ENCODE results near the gene RGS6. TPM values are rescaled to one million over a fixed set of nuclear protein-coding genes. Genes with fewer than 3 reads are reported as not detected.

RGS6 gene
- polyA plus RNA-seq, 3 donors = not detected

- Mint-ChIP-seq H3K4me1 (no peaks in the 10 kb centered on the region), H3K9me3 (no peaks in the 10 kb centered on the region), H3K4me3 (no peak overlapping the region), H3K27ac (no peak overlapping the region), H3K36me3 (no peaks in the 10 kb centered on the region), H3K27me3 (ENCODE audit: low read depth in 3 of 3) (peaks cover 1 to 7% (median 7%) of the 10 kb centered on the region in 3 donors)
- no peak for DNase-seq
- H3K79me2 ChIP-seq (ENCODE audit: insufficient read depth, low read length) = no peaks in the 10 kb centered on the region
- H3K4me3 ChIP-seq (replicated peaks in 1 of 3; ENCODE audit: low read depth in 2 of 3, low read length in 3 of 3) = no peak overlapping the region
- H4K20me1 ChIP-seq (ENCODE audit: insufficient read depth, low read length) = no peaks in the 10 kb centered on the region
- intact Hi-C loops (cut with micrococcal nuclease) = no loop called here
- H3K9me3 ChIP-seq (replicated peaks in 1 of 2; ENCODE audit: control insufficient read depth in 1 of 2, insufficient read depth in 1 of 2, low read length in 2 of 2) = no peaks in the 10 kb centered on the region
- H3K27ac ChIP-seq (ENCODE audit: low read depth in 1 of 2, low read length in 2 of 2) = no peak overlapping the region
- no peaks in the 10 kb centered on the region for H3K36me3 ChIP-seq (replicated peaks in 1 of 2; ENCODE audit: control insufficient read depth in 1 of 2, insufficient read depth in 2 of 2, low read length in 2 of 2)
- H3K9ac ChIP-seq (ENCODE audit: insufficient read depth, low read length, poor library complexity, severe bottlenecking) = no peak overlapping the region
- no peak for TF ChIP-seq CTCF (IDR thresholded peaks at IDR 0.05)
- WGBS (ENCODE audit: insufficient coverage) = 92% methylated on average over 2 of the region's 2 CpGs
- no peaks in the 10 kb centered on the region for H3K4me1 ChIP-seq (ENCODE audit: control insufficient read depth in 1 of 2, insufficient read depth in 2 of 2, low read length in 2 of 2)
- no peak overlapping the region for H2AFZ ChIP-seq (ENCODE audit: insufficient read depth, low read depth, low read length, poor library complexity, severe bottlenecking)
- H3K27me3 ChIP-seq (ENCODE audit: control insufficient read depth in 2 of 2, insufficient read depth in 2 of 2, low read length in 2 of 2) = no peaks in the 10 kb centered on the region
- no peak overlapping the region for H3K4me2 ChIP-seq (replicated peaks; ENCODE audit: extremely low read depth, low read length, poor library complexity, severe bottlenecking)
Observed at GRCh38 chr14:72610831-72611200, 678.6 kb downstream of the RGS6 start.

- Mint-ChIP-seq H3K36me3 (no peaks in the 10 kb centered on the region), H3K4me1 (no peaks in the 10 kb centered on the region), H3K9me3 (no peaks in the 10 kb centered on the region), H3K27ac (no peak overlapping the region), H3K4me3 (no peak overlapping the region), H3K27me3 (ENCODE audit: low read depth in 3 of 3) (peaks cover 2 to 7% (median 7%) of the 10 kb centered on the region in 3 donors)
- Histone ChIP-seq H3K79me2 (ENCODE audit: insufficient read depth, low read length) (no peaks in the 10 kb centered on the region), H3K9me3 (replicated peaks in 1 of 2; ENCODE audit: control insufficient read depth in 1 of 2, insufficient read depth in 1 of 2, low read length in 2 of 2) (no peaks in the 10 kb centered on the region), H4K20me1 (ENCODE audit: insufficient read depth, low read length) (no peaks in the 10 kb centered on the region), H3K27ac (ENCODE audit: low read depth in 1 of 2, low read length in 2 of 2) (no peak overlapping the region), H3K4me3 (replicated peaks in 1 of 3; ENCODE audit: low read depth in 2 of 3, low read length in 3 of 3) (no peak overlapping the region), H3K36me3 (replicated peaks in 1 of 2; ENCODE audit: control insufficient read depth in 1 of 2, insufficient read depth in 2 of 2, low read length in 2 of 2) (no peaks in the 10 kb centered on the region), H3K4me2 (replicated peaks; ENCODE audit: extremely low read depth, low read length, poor library complexity, severe bottlenecking) (no peak overlapping the region), H3K27me3 (ENCODE audit: control insufficient read depth in 2 of 2, insufficient read depth in 2 of 2, low read length in 2 of 2) (no peaks in the 10 kb centered on the region), H2AFZ (ENCODE audit: insufficient read depth, low read depth, low read length, poor library complexity, severe bottlenecking) (no peak overlapping the region), H3K4me1 (ENCODE audit: control insufficient read depth in 1 of 2, insufficient read depth in 2 of 2, low read length in 2 of 2) (no peaks in the 10 kb centered on the region), H3K9ac (ENCODE audit: insufficient read depth, low read length, poor library complexity, severe bottlenecking) (no peak overlapping the region)
- 85% methylated on average over 3 of the region's 4 CpGs for WGBS (ENCODE audit: insufficient coverage)
- no peak for DNase-seq
- TF ChIP-seq CTCF (IDR thresholded peaks at IDR 0.05) = no peak
- intact Hi-C loops (cut with micrococcal nuclease) = no loop called here
Observed at GRCh38 chr14:72611506-72611905, 679.3 kb downstream of the RGS6 start.
